ENCODE data around the gene PLEK. TPM values are rescaled to one million over a fixed set of nuclear protein-coding genes. Genes with fewer than 3 reads are reported as not detected.

The PLEK gene
- total and polyA plus RNA-seq, 8 donors = 0.45 to 18.1 (median 3.8) TPM

GRCh38 chr2:68330691-68331090 lies 34.4 kb upstream of the PLEK start:
- Histone ChIP-seq H3K27me3 (peaks cover 0 to 16% (median 0%) of the 10 kb centered on the region in 3 donors), H3K36me3 (no peaks in the 10 kb centered on the region), H3K27ac (no peak overlapping the region), H3K9me3 (no peaks in the 10 kb centered on the region), H3K4me1 (no peaks in the 10 kb centered on the region), H3K4me3 (no peak overlapping the region)
- no peak for DNase-seq
- TF ChIP-seq POLR2A (IDR thresholded peaks at IDR 0.05) (no peak), POLR2AphosphoS5 (IDR thresholded peaks at IDR 0.05) (no peak), EP300 (IDR thresholded peaks at IDR 0.05) (no peak), CTCF (IDR thresholded peaks at IDR 0.05) (no peak)
- intact Hi-C loops (cut with DNase I; ENCODE audit: low total_unique reads) = no loop called here
- WGBS, 5 donors = 62 to 82% (median 71%) methylated on average over 2 of the region's 2 CpGs

GRCh38 chr2:68333009-68333408 lies 32.1 kb upstream of the PLEK start:
- DNase-seq = no peak
- Histone ChIP-seq H3K27me3 (peaks cover 0 to 13% (median 0%) of the 10 kb centered on the region in 3 donors), H3K9me3 (no peaks in the 10 kb centered on the region), H3K4me1 (no peaks in the 10 kb centered on the region), H3K4me3 (no peak overlapping the region), H3K27ac (no peak overlapping the region), H3K36me3 (no peaks in the 10 kb centered on the region)
- 80 to 93% (median 85%) methylated on average over 8 of the region's 8 CpGs for WGBS, 5 donors
- intact Hi-C loops (cut with DNase I; ENCODE audit: low total_unique reads) = no loop called here
- no peak for TF ChIP-seq EP300 (IDR thresholded peaks at IDR 0.05)
- no peak for TF ChIP-seq POLR2AphosphoS5 (IDR thresholded peaks at IDR 0.05)
- no peak for TF ChIP-seq CTCF (IDR thresholded peaks at IDR 0.05)
- TF ChIP-seq POLR2A (IDR thresholded peaks at IDR 0.05) = no peak

- peaks cover 0 to 13% (median 0%) of the 10 kb centered on the region in 3 donors for H3K27me3 ChIP-seq
- TF ChIP-seq POLR2A (IDR thresholded peaks at IDR 0.05) (no peak), POLR2AphosphoS5 (IDR thresholded peaks at IDR 0.05) (no peak), EP300 (IDR thresholded peaks at IDR 0.05) (no peak), CTCF (IDR thresholded peaks at IDR 0.05) (no peak)
- intact Hi-C loops (cut with DNase I; ENCODE audit: low total_unique reads) = no loop called here
These were observed 31.2 kb upstream of the PLEK start for GRCh38 chr2:68333931-68334330.

GRCh38 chr2:68336192-68336591 lies 28.9 kb upstream of the PLEK start:
- WGBS, 5 donors = 63 to 84% (median 70%) methylated on average over 1 of the region's 1 CpG
- Histone ChIP-seq H3K27me3 (peaks cover 0 to 5% (median 5%) of the 10 kb centered on the region in 3 donors), H3K4me1 (no peaks in the 10 kb centered on the region), H3K27ac (no peak overlapping the region), H3K36me3 (no peaks in the 10 kb centered on the region), H3K4me3 (no peak overlapping the region), H3K9me3 (no peaks in the 10 kb centered on the region)
- DNase-seq = no peak
- intact Hi-C loops (cut with DNase I; ENCODE audit: low total_unique reads) = no loop called here
- TF ChIP-seq POLR2AphosphoS5 (IDR thresholded peaks at IDR 0.05) = no peak
- TF ChIP-seq CTCF (IDR thresholded peaks at IDR 0.05) = no peak
- no peak for TF ChIP-seq POLR2A (IDR thresholded peaks at IDR 0.05)
- no peak for TF ChIP-seq EP300 (IDR thresholded peaks at IDR 0.05)

More at GRCh38 chr2:68333931-68334330, 31.2 kb upstream of the PLEK start:
- Histone ChIP-seq H3K27ac (no peak overlapping the region), H3K36me3 (no peaks in the 10 kb centered on the region), H3K4me1 (no peaks in the 10 kb centered on the region), H3K9me3 (no peaks in the 10 kb centered on the region), H3K4me3 (no peak overlapping the region)
- DNase-seq = no peak
- WGBS, 5 donors = 68 to 78% (median 73%) methylated on average over 3 of the region's 3 CpGs
